CMK (cell line): ENCODE measurements around the gene CACNA1B.
"Not testable (repeated sequence)": the region's sequence is repeated elsewhere in the genome, so short reads cannot be mapped to it uniquely, and the experiment has no call there.

Experiments
- DNase-seq: peaks from one replicate; pipeline ENCODE4 v3.0.0-alpha.2; 2010; ENCODE audit warnings: low read depth

CACNA1B gene

GRCh38 chr9:138143491-138143890 lies 265.9 kb downstream of the CACNA1B start:
- not testable (repeated sequence) for DNase-seq

GRCh38 chr9:138147556-138147955 lies 270.0 kb downstream of the CACNA1B start:
- peak; percentile 4 for DNase-seq

DNA sequence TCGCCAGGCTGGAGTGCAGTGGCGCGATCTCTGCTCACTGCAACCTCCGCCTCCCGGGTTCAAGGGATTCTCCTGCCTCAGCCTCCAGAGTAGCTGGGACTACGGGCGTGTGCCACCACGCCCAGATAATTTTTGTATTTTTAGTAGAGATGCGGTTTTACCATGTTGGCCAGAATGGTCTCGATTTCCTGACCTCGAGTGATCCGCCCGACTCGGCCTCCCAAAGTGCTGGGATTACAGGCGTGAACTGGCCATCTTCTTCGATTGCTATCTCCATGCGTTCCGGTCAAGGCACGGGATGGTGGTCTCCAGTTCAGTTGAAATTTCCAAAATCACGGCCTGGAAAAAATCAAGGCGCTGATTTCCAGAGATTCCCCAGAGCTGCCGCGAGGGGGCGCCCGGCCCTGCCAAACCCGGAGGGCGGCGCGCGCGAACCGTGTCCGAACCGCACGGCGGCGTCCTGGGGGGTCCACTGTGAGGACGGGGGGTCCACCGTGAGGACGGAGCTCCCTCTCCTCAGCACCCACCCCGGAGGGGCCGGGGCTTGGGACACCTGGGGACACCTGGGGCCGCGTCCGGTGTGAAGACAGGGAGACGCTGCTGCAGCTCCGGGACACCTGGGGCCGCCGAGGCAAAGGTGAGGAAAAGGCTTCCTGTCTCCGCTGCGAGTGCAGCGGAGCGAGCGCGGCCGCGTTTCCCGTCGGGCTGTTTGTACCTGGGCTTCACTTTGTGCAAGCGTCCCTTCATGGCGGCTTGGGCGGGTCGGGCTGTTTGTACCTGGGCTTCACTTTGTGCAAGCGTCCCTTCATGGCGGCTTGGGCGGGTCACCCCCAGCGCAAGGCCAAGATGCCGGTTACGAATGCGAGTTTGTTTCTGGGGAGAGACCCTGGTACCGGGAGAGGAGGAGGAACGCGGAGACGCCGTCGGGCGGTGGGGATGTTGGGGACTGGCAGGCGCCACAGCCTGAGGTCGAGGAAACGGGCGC lies 272.4 kb downstream of the CACNA1B start:
- DNase-seq, result not testable (repeated sequence)

DNA sequence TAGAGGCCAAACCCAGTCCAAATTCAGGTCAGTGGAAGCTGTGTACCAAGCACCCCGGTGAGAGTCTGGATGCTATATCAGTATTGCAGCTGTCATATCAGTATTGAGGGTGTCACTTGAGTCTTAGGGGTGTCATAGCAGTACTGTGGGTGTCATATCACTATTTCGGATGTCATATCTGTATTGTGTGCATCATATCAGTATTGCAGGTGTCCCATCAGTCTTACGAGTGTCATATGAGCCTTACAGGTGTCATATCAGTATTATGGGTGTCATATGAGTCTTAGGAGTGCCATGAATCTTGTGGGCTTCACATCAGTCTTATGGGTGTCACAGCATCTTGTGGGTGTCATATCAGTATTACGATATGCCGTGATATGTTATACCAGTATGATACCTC lies 278.2 kb downstream of the CACNA1B start:
- DNase-seq, result not testable (repeated sequence)

- DNase-seq, result not testable (repeated sequence)
Observed at GRCh38 chr9:138166793-138167192, 289.2 kb downstream of the CACNA1B start.
